Muscle of leg (tissue), 11 donors: ENCODE results near the gene PPIE. TPM values are rescaled to one million over a fixed set of nuclear protein-coding genes. Genes with fewer than 3 reads are reported as not detected.

Experiments used
- DNase-seq: peaks from one replicate; pipeline ENCODE4 v3.0.0; 2013
- H3K27ac ChIP-seq: one replicate; pipeline ENCODE4 v1.5.1; 2013; ENCODE audit warnings: mild to moderate bottlenecking, low read length, control low read depth
- H3K27me3 ChIP-seq: one replicate; pipeline ENCODE4 v1.6.1; 2013; ENCODE audit warnings: low read length; ENCODE audit not compliant: control insufficient read depth, insufficient read depth
- H3K36me3 ChIP-seq: one replicate; pipeline ENCODE4 v1.6.1; 2013; ENCODE audit warnings: low read length; ENCODE audit not compliant: control insufficient read depth, insufficient read depth
- H3K4me1 ChIP-seq: one replicate; pipeline ENCODE4 v1.6.1; 2013; ENCODE audit warnings: low read length; ENCODE audit not compliant: control insufficient read depth, insufficient read depth
- H3K4me3 ChIP-seq: one replicate; pipeline ENCODE4 v1.5.1; 2013; ENCODE audit warnings: low read length, control low read depth
- H3K9me3 ChIP-seq: replicated peaks from 2 replicates; pipeline ENCODE4 v1.6.1; 2013; ENCODE audit warnings: low read depth, low read length; ENCODE audit not compliant: control insufficient read depth
- WGBS: methylation state at CpG from one replicate; pipeline ENCODE4 v1.1.5; 2013; ENCODE audit warnings: missing lambda C conversion rate; ENCODE audit not compliant: insufficient coverage; 5-methylcytosine and 5-hydroxymethylcytosine counted together
- polyA plus RNA-seq, 8 donors: library from polyadenylated mRNA; unstranded; fragments of 120-200 nt; gene quantifications; one replicate each; pipeline versions ENCODE4 v1.2.1 to v1.2.3, GENCODE V29; 2013; ENCODE audit warnings: inconsistent platforms in 1 of 8, low replicate concordance in 1 of 8; ENCODE audit not compliant: insufficient read length in 8 of 8, insufficient read depth in 1 of 8
- total RNA-seq: library from RNA; stranded (reverse); fragments of 120-200 nt; gene quantifications from one replicate; pipeline ENCODE4 v1.2.4, GENCODE V29; 2013

PPIE gene
- total and polyA plus RNA-seq, 9 donors, result 35.3 to 48.6 (median 43.1) TPM

DNA sequence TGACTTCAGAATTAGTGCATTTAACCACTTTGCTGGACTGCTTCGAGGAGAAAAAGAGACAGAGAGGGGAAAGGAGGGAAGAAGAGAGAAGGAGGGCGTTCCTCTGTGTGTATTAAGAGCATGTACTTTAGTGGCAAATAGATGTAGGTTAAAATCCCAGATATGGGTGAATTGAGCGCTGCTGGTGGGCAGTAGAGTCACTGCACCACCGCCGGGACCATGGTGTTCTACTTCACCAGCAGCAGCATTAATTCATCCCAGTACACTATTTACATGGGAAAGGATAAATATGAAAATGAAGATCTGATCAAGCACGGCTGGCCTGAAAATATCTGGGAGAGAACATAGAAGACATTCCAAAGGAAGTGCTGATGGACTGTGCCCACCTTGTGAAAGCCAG, 20.9 kb upstream of the PPIE start:
- DNase-seq, result no peak
- no peaks in the 10 kb centered on the region for H3K36me3 ChIP-seq
- 58% methylated on average over 2 of the region's 6 CpGs for WGBS
- H3K4me1 ChIP-seq, result no peaks in the 10 kb centered on the region
- no peak overlapping the region for H3K4me3 ChIP-seq
- no peak overlapping the region for H3K27ac ChIP-seq
- peaks cover 24% of the 10 kb centered on the region for H3K27me3 ChIP-seq
- H3K9me3 ChIP-seq, result no peaks in the 10 kb centered on the region

DNA sequence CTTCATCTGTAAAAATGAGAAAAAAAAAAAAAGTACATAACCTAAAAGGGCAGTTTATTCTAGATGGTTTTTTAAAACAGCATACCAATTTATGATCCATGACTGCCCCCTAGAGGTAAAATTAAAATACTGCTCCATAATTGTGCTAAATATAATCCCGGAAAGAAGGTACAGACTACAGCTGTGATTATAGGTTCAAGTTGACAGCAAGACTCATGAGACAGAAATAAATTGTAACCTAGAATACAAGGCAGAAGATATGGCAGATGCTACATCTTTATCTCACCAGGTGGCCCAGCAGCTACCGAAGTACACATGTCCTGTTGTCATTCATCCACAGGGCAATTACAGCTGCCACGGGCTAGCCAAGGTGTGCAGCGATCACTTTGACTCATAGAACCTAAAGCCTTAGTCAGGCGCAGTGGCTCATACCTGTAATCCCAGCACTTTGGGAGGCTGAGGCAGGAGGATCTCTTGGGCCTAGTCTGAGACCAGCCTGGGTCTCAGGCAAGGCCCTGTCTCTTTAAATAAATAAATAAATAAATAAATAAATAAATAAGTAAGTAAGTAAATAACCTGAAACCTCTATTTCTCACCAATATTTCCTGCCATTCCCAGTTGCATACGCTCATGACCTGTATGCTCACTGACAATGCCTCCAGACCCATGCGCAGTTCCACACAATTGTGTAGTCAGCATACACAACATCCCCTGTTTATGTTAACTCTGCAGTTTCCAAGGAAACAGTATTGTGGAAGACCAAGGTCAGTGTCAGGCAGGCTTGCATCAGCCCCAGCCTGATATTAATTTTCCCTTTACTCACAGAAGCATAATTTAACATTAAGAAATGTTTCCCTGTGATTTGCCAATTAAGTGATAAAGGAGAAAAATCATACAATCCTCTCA, 18.3 kb upstream of the PPIE start:
- Histone ChIP-seq H3K9me3 (no peaks in the 10 kb centered on the region), H3K4me1 (no peaks in the 10 kb centered on the region), H3K4me3 (no peak overlapping the region), H3K27me3 (peaks cover 23% of the 10 kb centered on the region), H3K36me3 (no peaks in the 10 kb centered on the region), H3K27ac (no peak overlapping the region)
- DNase-seq, result peak; percentile 73
- 46% methylated on average over 4 of the region's 7 CpGs for WGBS

DNA sequence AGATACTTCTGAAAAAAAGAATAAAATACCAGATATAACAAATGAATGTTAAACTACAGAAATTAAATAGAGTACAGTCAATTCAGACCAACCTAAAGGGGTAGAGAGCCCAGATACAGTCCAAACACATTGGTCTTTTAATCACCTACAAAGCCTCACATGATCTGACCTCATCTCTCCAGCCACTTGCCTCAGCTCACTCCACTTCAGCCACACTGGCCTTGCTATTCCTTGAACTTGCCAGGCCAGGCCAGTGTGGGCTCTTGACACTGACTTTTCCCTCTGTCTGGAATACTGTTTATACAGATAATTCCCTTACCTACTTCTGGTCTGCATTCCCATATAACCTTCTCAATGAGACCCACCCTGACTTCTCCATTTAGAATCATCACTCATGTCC, 17.0 kb upstream of the PPIE start:
- H3K4me3 ChIP-seq, result no peak overlapping the region
- DNase-seq, result no peak
- no peaks in the 10 kb centered on the region for H3K36me3 ChIP-seq
- no peaks in the 10 kb centered on the region for H3K4me1 ChIP-seq
- no peaks in the 10 kb centered on the region for H3K9me3 ChIP-seq
- peaks cover 32% of the 10 kb centered on the region for H3K27me3 ChIP-seq
- no peak overlapping the region for H3K27ac ChIP-seq

DNA sequence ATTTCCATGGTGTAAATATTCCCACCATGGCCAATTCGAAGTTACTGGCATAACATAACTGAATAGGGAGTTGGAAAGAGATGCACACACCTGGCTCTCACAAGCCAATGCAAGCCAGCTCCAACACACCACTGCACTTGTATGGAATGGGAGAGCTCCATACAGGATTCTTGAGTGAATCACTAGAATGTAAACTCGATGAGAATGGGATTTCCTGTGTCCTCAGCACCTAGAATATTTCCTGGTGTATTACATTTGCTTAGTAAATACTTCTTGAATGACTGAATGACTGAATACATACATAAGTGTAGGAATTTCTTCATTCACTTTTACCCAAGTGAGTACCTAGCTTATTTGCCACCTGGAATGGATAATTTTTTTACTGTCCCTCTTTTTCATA, 16.2 kb upstream of the PPIE start:
- no peak for DNase-seq
- no peak overlapping the region for H3K27ac ChIP-seq
- H3K36me3 ChIP-seq, result no peaks in the 10 kb centered on the region
- WGBS, result no CpG with 5 or more reads among the region's 2 CpGs
- H3K27me3 ChIP-seq, result peaks cover 34% of the 10 kb centered on the region
- no peaks in the 10 kb centered on the region for H3K9me3 ChIP-seq
- no peaks in the 10 kb centered on the region for H3K4me1 ChIP-seq
- H3K4me3 ChIP-seq, result no peak overlapping the region

DNA sequence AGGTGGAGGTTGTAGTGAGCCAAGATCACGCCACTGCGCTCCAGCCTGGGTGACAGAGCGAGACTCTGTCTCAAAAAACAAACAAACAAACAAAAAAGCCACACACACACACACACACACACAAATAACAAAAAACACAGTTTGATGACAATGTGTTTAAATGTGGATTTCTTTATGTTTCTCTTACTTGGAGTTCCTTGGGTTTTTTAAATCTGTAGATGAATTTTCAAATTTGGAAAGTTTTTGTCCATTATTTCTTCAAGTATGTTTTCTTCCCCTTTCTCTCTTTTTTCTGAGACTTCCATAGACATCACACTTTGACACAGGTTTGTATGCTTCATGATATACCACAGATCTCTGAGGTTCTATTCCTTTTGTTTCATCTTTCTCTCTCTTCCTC, 12.1 kb upstream of the PPIE start:
- Histone ChIP-seq H3K4me3 (no peak overlapping the region), H3K27me3 (peaks cover 48% of the 10 kb centered on the region), H3K9me3 (no peaks in the 10 kb centered on the region), H3K36me3 (no peaks in the 10 kb centered on the region), H3K4me1 (no peaks in the 10 kb centered on the region), H3K27ac (no peak overlapping the region)
- no peak for DNase-seq
- no CpG with 5 or more reads among the region's 3 CpGs for WGBS

DNA sequence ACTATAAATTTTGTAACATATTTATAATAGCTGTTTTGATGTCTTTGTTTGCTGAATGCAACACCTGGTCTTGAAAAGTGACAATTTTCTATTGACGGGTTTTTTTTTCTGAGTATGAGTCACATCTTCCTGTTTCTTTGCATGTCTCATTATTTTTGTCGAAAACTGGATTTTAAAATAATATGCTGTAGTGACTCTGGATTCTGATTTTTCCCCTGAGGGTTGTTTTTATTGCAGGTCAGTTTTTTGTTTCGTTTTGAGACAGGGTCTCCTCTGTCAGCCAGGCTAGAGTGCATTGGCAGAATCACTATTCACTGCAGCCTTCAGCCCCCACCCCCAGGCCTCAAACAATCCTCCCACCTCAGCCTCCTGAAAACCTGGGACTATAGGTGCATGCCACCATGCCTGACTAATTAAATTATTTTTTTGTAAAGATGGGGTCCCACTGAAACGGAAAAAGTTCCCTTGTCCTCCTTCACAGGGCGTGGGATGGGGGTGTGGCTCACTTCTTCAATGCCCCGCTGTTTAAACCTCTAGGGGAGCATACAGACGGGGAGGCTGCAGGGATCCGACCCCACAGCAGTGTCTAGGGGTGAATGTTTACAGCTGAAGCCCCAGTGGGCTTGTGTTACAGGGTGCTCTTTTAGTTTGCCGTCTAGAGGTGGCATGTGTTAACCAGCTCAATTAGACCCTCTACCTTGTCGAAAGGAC, 11.3 kb upstream of the PPIE start:
- 25% methylated on average over 6 of the region's 10 CpGs for WGBS
- Histone ChIP-seq H3K27ac (no peak overlapping the region), H3K36me3 (no peaks in the 10 kb centered on the region), H3K4me3 (no peak overlapping the region), H3K9me3 (no peaks in the 10 kb centered on the region), H3K27me3 (peaks cover 48% of the 10 kb centered on the region), H3K4me1 (no peaks in the 10 kb centered on the region)
- DNase-seq, result no peak

DNA sequence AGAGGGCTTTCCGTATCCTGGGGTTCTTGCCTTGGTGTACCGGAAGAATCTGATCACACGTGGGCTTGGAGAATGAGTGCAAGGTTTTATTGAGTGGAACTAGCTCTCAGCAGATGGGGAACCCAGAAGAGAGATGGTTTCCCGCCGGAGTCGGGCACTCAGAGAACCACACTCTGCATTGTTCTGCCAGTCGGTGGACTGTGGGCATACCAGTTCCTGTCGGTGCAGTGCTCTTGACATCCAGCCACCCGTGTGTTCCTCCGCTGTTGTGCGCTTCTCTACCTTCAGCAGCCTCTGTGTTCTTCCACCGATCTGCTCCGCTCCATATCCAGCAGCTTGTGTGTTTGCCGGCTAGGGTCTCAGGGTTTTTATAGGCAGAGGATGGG, 10.8 kb upstream of the PPIE start:
- Histone ChIP-seq H3K36me3 (no peaks in the 10 kb centered on the region), H3K27me3 (peaks cover 51% of the 10 kb centered on the region), H3K4me3 (no peak overlapping the region), H3K9me3 (no peaks in the 10 kb centered on the region), H3K27ac (no peak overlapping the region), H3K4me1 (no peaks in the 10 kb centered on the region)
- DNase-seq, result no peak
- 50% methylated on average over 11 of the region's 14 CpGs for WGBS

DNA sequence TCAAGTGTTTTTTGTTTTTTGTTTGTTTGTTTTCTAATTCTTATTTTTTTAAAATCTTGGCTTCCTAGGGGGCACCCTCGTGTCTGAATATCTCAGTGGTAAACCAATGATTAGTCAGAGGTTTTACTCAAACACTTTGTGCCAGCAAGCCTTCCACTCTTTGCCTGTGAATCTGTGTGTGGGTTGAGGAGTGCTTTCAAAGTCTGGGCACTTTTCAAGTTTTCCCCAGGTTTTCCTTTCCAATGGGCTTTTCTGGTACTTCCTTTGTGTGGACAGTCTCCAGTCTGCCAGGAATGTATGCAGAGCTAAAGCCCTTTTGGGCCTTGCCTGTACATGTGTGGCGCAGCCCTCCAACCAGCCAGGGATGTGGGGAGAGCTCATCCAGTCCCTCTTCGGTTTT, 9.7 kb upstream of the PPIE start:
- Histone ChIP-seq H3K27ac (no peak overlapping the region), H3K4me3 (no peak overlapping the region), H3K27me3 (peaks cover 54% of the 10 kb centered on the region), H3K9me3 (no peaks in the 10 kb centered on the region), H3K36me3 (no peaks in the 10 kb centered on the region), H3K4me1 (no peaks in the 10 kb centered on the region)
- DNase-seq, result no peak
- WGBS, result 50% methylated on average over 2 of the region's 3 CpGs

DNA sequence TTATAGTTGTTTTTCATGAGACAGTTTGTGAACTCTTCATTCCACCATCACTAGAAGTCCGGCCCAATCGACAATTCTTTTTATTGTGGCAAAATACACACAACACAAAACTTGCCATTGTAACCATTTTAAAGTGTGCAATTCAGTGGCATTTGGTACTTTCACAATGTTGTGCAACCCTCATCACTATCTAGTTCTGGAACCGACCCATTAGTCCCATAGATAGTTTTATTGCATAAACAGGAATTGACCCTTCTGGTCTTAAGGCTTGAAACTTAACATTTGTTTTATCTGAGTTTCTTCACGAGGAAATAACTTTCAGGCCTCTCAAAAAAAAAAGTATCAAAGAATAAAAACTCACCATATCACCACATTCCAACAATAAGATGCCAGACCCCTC, 8.8 kb upstream of the PPIE start:
- Histone ChIP-seq H3K9me3 (no peaks in the 10 kb centered on the region), H3K36me3 (no peaks in the 10 kb centered on the region), H3K4me3 (no peak overlapping the region), H3K27me3 (peaks cover 53% of the 10 kb centered on the region), H3K4me1 (no peaks in the 10 kb centered on the region), H3K27ac (no peak overlapping the region)
- WGBS, result 10% methylated on average over 1 of the region's 4 CpGs
- DNase-seq, result no peak

DNA sequence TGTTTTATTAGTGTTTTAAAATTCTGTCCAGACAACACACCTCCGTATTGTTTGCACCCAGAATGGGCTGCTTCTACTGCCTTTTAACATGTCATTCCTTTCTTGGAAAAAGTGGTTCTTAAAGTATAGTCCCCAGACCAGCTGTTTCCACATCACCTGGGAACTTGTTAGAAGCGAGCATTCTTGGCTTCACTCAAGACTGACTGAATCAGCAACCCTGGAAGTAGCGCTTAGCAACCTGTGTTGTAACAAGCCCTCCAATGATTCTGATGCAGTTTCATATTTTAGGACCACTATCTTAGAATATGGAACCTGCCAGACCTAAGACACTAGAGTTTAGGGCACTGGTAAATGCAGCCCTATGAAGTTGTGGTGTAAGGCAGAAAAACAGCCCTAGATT, 6.0 kb upstream of the PPIE start:
- Histone ChIP-seq H3K36me3 (no peaks in the 10 kb centered on the region), H3K27ac (no peak overlapping the region), H3K9me3 (no peaks in the 10 kb centered on the region), H3K4me1 (no peaks in the 10 kb centered on the region), H3K27me3 (peaks cover 43% of the 10 kb centered on the region), H3K4me3 (no peak overlapping the region)
- DNase-seq, result no peak
- WGBS, result 47% methylated on average over 2 of the region's 3 CpGs
